Stimulated activated CD4-positive, alpha-beta T cell treated with anti-CD3 and anti-CD28 coated beads, Interleukin-4, amount 100 ng/mL, for 4 hours (primary cell): ENCODE measurements around the gene ERC2.

Experiments used
- DNase-seq, 2 experiments: peaks; one replicate each; pipeline ENCODE4 v3.0.0-alpha.2; 2020

Gene ERC2

GRCh38 chr3:55598224-55598623 is 870.0 kb downstream of the ERC2 start:
- no peak for DNase-seq

DNA sequence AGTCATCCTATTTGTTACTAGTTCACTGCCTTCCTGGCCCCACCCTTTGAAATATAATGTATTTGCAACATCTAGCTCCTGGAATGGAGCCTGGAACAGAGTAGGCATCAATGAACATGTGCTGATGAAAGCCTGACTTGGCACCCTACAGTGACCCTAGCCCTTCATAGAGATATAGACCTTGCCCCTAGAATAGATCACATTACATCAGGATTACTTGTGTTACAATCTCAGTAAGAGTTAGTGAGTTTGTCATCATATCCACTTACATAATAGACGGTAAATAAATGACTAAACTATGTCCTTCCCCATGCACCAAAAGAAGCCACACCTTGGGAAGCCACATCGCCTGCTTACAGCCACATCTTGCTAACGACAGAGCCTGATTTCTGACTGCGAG is 870.6 kb downstream of the ERC2 start:
- no peak for DNase-seq

- no peak for DNase-seq
These were observed 872.1 kb downstream of the ERC2 start for GRCh38 chr3:55596212-55596611.

DNA sequence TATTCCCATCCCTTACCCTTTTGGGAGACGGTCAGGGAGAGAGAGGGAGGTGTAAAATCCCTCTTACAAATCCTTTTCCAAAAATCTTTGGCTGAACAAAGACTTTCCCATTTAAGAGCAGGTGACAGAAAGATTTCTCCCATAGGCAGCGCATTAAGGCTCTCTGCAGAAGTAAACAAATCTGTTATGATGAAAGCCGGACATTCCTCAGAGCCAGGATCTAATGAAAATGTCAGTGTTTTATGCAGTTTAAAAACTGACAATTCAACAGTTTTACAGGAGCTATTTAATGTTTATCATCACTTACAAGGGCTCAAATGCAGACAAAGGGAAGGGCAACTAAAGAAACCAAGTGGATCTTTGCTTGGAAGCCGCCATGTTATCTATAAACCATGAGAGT is 872.8 kb downstream of the ERC2 start:
- DNase-seq: no peak

- DNase-seq: no peak
These were observed 875.7 kb downstream of the ERC2 start for GRCh38 chr3:55592572-55592971.

DNA sequence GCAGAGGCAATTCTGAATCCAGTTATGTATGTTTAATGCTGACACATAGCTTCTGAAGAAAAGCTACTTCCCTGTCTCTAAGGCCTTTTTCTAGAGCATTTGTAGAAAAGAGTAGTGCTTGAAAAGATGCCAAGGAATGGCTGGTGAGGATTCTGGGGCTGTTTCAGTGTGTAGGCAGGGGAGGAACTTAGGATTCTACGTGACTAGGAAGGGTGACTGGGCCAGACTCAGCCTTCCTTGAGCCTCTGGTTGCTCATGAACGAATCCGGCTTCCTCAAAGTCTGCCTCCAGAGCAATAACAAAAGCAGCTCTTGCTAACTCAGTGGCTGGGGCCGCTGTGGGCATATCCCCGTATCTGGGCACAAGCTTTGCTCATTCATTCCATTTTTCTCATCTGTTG is 876.4 kb downstream of the ERC2 start:
- DNase-seq: no peak

DNA sequence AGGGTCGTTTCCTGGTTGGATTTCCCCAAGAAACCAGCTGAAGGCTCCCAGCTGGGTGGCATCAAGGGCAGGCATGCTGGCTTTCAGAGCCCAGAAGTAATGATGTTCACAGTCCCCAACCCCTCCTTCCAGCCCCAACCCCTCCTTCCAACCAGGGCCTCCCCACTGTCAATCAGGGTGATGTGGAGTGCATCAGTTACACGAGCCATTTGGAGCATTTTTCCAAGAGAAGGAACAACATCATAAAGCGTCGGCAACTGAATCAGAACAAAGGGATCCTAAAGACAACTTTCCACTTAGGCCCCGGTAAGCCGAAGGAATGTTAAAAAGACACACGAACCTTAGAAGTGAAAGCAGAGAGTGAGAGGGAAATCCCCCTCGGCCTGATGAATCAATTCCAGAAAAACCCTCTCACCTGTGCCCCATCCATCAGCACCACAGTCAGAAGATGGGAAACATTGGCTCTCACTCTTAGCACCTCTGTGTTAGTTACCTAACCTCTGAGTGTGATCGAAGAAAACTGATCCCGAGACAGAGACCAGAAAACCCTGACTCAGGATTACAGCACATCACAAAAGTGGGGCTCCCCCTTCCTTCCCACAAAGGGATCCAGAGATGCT is 880.0 kb downstream of the ERC2 start:
- no peak for DNase-seq

GRCh38 chr3:55585856-55586255 is 882.4 kb downstream of the ERC2 start:
- no peak for DNase-seq

DNA sequence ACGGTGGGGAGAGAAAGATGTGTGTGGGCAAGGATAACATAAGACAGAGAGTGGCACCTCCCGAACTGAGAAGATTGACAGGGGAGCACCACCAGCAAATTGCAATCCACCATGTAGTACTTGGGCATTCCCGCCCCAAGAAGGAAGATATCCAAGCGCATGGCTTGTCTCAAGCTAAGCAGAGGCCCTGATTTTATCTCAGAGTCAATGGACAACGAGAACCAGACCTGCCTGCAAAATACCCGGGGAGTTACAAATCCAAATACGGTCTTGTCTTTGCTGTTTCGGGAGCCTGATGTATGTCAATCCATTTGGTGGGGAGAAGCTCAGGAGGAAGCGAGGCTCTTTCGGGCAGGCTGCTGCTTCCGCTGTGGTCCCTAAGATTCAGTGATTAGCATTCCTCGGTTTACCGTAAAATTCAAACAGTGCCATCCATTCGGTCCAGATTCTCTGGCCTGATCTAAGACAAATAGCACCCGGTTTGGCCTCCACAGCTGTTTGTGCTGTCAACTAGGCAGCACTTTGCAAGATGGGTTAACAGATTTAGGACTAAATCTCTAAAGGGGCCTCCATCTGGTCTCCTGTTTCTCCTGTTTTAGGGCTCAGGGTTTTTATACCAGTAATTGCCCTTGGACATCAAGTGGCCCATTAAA is 883.4 kb downstream of the ERC2 start:
- no peak for DNase-seq

- DNase-seq: no peak
These were observed 884.2 kb downstream of the ERC2 start for GRCh38 chr3:55584030-55584429.

DNA sequence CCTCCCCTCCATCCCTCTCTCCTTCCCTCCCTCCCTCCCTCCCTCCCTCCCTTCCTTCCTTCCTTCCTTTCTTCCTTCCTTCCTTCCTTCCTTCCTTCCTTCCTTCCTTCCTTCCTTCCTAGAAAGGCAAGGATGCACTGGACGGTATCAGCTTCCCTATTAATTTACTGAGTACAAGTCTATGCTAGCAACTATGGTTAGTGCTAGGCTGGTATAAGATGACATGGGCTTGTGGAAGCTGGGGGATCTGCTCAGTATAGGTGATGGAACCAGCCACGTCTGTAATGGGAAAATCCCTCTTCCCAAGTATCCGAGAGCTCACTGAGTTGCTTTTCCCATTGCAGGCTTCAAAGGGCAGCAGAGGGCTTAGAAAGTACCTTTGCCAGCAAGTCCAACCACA is 884.8 kb downstream of the ERC2 start:
- DNase-seq: no peak

GRCh38 chr3:55579496-55579895 is 888.8 kb downstream of the ERC2 start:
- DNase-seq: no peak

GRCh38 chr3:55576621-55577388 is 891.5 kb downstream of the ERC2 start:
- DNase-seq: no peak

- no peak for DNase-seq
These were observed 893.6 kb downstream of the ERC2 start for GRCh38 chr3:55574671-55575070.

DNA sequence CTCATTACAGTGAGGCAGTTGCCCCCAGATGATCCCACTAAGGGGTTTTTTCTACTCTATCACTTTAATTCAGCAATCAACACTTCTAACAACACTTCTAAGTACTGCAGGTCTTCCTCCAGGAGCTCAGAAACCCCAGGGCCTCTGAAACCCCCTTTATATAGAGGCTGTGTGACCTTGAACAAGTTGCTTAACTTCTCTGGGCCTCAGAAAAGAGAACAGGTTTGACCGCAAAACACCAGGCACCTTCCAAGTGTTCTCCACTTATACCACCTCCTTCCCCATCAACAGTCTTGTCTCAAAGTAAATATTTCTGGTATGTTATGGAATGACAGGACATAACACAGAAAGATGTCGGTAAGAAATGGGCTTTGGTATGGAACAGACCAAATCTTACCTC is 895.5 kb downstream of the ERC2 start:
- no peak for DNase-seq

DNA sequence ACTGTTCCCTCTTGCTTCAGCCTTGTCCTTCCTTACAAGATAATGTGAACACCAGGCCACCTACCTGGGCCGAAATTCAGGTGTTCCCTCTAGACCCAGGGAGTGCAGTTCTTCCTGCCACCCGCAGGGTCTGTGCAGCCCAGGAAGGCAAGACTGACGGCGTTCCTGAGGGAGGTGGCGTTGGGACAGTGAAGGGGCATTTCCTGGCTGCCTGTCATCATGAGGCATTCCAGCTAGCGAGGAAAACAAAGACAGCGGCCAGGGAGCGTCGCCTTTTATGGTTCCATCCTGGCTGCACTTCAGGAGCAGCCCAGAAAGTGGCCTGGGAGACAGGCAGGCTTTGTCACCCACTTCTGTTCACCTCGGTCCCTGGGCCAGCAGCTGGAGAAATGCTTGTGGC is 896.4 kb downstream of the ERC2 start:
- no peak for DNase-seq

- no peak for DNase-seq
These were observed 897.0 kb downstream of the ERC2 start for GRCh38 chr3:55571216-55571813.

GRCh38 chr3:55570271-55570711 is 898.0 kb downstream of the ERC2 start:
- no peak for DNase-seq

DNA sequence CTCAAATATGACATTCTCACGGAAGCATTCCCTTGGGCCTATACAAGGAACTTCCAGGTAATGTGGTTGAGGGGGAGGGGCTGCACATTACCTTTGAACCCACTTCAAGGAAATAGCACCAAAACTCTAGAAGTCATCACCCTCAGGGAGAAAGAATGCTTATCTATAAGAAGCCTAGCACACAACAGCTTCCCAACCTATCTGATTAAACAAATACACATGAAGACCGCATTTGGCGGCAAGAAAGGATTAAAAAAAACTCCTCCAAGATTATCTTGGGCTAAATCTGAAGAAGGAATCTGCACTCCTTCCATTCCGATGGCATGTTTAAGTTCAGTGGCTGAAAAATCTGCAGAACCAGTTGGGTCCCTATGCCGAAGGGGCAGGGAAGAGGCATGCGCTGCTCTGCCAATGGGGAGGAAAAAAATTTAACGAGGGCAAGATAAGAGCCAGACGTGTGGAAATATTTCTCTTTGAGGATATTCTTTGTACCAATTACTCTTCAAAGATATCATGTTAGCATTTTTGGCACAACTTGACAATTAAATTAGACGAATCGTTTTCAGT is 899.2 kb downstream of the ERC2 start:
- no peak for DNase-seq

GRCh38 chr3:55567615-55568014 is 900.7 kb downstream of the ERC2 start:
- DNase-seq: no peak

GRCh38 chr3:55567121-55567520 is 901.1 kb downstream of the ERC2 start:
- no peak for DNase-seq

- DNase-seq: no peak
These were observed 902.7 kb downstream of the ERC2 start for GRCh38 chr3:55565521-55565920.

DNA sequence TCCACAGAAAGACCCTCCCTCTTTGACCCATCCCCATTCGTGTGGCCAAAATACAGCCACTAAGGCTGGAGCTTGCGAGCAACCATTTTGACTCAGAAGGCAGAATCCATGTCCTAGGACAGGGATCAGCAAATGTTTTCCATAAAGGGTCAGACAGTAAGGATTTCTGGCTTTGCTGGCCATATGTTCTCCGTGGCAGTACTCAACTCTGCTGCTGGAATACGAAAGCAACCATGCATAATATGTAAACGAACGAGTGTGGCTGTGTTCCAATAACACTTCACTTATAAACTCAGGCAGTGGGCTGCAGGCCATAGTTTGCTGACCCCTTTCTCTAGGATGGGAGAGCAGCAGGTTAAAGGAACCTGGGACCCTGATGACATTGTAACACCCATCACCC is 903.5 kb downstream of the ERC2 start:
- no peak for DNase-seq

GRCh38 chr3:55562700-55563099 is 905.6 kb downstream of the ERC2 start:
- no peak for DNase-seq
